SK-N-SH (cell line): ENCODE results near the gene CDH13.

Experiments used
- CTCF ChIP-seq: fragments of 200-600 bp; sonication (generic); IDR thresholded peaks from 2 replicates; pipeline ENCODE4 v1.6.1; 2017; ENCODE audit warnings: antibody characterized with exemption, mild to moderate bottlenecking, moderate library complexity
- RCOR1 ChIP-seq: fragments of 150-350 bp; IDR thresholded peaks from 2 replicates; pipeline ENCODE4 v1.6.1; 2017; ENCODE audit warnings: antibody characterized with exemption, low read length
- REST ChIP-seq: IDR thresholded peaks from 2 replicates; pipeline ENCODE4 v1.6.1; 2012; ENCODE audit warnings: mild to moderate bottlenecking, low read depth, low read length, moderate library complexity
- SIN3A ChIP-seq: IDR thresholded peaks from 2 replicates; pipeline ENCODE4 v1.6.1; 2012; ENCODE audit warnings: low read depth, mild to moderate bottlenecking, low read length, moderate library complexity, borderline replicate concordance

- TF ChIP-seq CTCF (no peak), REST (no peak), SIN3A (no peak), RCOR1 (no peak)
Measured at GRCh38 chr16:83733301-83733700, 1106.5 kb downstream of the CDH13 start.
